ENCODE results near the gene NSF.

GRCh38 chr17:46768540-46768870, 178.0 kb downstream of the NSF start:
- TF ChIP-seq ZFP30 (CRISPR knock-in tag; IDR thresholded peaks at IDR 0.05) (no peak), CREB5 (CRISPR knock-in tag; IDR thresholded peaks at IDR 0.05; ENCODE audit: low read depth) (no peak)
